ENCODE data around the gene RELN.

The RELN gene

GRCh38 chr7:103989785-103990767, 618 bp upstream of the RELN start:
- no peak for DNase-seq

DNA sequence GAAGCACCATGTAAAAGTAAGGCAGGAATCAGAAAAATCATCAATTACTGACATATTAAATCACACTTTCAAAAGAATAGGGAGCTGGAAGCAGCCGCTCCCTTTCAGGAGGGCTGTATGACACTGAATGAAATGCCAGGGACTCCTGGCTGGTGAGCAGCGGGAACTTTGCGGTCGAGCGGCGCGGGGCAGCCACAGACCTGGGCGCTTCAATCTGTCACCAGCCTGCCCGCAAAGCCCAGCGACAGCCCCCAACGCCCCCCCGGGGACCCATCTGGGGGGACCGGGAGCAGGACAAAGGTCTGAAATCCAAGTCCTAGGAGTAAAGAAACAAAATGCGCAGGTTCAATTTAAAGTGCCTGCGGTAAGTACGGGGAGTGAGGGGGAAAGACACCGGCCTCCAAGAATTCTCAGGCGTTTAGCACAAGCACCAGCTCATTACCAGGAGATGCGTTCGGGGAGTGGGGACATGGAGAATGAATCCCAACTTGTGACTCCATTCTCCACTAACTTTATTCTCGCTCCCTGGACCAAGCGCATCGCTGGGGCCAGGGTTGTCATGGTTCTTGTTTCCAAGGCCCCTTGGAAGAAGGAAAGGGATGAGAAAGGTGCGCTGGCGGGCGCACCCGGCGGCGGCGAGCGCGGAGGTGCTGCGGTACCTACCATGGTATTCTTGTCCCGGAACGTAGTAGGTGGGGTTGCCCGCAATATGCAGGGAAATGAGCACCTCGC, 824 bp downstream of the RELN start:
- DNase-seq, result no peak

DNA sequence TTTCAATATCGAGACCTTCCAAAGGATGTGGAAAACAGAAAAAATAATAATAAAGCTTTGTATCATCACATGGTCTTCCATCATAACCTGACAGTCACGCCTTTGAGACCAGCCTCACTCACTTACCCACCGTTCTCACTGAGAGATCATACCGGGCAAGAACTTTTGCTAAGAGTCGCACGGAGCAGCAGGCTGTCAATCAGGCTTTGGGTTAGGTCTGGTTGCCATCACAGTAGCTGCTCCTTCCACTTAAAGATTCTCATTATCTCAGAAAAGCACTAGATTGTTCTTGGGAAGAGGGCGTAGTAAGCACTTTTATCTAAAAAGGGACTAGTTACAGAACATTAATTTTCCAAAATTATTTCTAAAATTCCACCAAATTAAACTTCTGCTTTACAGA, 2.0 kb downstream of the RELN start:
- no peak for DNase-seq

- no peak for DNase-seq
Measured at GRCh38 chr7:103985565-103986126, 3.8 kb downstream of the RELN start.

GRCh38 chr7:103984050-103984449, 5.4 kb downstream of the RELN start:
- no peak for DNase-seq

DNA sequence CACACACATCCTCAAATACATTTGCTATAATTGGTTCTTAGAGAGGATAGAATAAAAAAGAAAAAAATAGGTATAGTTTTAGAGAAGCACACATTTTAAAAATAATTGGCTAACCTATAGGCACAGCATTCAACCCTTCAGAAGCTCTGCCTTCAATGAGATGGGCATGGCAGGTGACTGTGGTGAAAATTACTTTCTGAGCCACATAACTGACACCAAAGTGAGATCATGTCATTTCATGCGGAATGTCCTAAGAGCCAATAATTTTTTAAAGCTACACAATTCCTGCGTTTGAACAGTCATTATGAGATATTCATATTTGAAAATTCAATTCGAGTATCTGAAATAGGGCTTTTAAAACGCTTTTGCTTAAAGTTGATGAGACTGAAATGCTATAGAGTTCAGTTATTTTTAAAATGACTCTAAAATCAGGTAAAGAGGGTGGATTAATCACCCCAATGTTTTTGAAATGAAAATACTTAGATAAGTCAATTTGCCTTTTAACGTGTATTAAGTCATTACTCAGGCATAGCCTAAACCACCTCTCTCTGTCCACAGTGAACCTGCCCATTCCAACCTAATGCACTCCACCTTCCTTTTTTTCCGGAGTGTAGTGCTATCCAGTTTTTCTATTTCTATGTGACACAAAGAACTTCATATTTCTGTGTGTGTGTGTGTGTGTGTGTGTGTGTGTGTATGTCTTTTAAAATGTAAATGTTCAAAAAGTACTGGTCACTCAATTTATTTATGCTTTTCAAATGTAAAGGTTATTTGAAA, 6.1 kb downstream of the RELN start:
- DNase-seq, result no peak

- DNase-seq, result no peak
Measured at GRCh38 chr7:103981003-103981423, 8.4 kb downstream of the RELN start.

DNA sequence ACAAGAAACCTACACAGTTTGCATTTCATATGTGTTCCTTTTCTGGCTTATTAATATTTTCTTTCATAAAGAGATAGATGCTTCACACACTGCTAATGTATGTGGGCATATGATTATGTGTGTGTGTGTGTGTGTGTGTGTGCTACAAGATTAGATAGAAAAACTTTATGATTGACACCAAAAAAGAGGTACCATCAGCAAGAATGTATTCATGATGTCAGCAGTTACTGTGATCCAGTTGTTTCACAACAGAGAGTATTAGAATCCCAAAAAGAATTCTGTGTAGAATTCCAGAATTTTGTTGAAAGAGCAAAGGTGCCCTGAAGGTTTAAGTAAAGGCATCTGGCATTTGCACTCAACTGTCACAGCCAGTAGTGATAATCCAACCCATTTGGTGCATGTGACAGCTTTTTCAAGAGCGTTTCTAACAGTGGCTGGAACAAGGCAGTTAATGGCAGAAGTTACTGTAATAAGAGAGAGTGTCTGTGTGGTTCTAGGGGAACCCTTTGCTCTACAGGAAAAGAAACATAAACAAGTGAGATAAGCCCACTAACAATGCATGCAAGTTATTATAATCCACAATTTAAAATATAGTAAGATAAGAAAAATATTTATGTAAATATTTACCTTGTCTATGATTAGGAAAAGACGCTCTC, 16.6 kb downstream of the RELN start:
- no peak for DNase-seq

GRCh38 chr7:103967401-103967800, 22.1 kb downstream of the RELN start:
- DNase-seq, result no peak

DNA sequence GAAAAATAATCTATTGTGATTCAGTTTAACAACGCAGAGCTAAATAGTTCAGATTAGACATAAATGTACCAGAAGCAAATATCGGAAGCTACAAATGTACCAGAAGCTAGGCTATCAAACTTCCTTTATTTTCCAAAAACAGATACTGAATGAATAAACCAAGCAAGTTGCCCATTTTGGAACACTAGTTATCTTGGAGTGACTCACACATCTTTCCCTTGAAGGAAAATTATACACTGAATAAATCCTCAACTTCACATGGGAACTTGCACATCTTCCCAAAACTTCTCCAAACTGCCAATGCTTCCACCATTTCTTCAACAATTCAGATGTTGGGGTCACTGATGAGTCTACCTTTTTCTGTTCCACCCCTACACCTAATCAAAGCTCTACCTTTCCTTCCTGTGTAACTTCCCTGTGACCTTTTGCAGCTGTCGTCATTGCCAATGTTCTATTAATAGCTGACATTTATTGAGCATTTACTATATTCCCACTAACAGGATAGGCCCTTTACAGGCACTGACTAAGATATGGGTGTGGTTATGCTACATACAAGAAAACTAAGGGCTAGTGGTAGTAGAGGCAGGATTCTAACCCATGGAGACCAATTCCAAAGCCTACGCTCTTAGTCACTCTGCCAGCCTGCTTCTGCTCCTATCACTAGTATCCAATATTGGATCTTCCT, 22.7 kb downstream of the RELN start:
- no peak for DNase-seq

DNA sequence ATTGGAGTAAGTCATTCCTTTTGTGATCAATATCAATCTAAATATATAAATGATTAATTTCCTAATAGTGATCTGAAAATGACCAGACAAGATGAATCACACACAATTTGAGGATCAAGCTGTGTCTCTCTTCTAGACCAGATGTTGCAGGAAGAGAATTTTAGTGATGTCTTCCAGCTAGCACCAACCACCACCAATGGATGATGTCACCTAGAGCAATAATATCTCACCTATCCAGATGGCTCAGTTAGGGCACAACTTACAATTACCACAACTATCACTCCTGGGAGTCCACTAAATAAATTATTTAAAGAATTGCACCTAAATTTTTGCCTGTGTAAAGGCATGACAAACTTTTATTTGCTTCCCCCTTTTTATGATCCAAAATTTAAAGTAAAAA, 25.2 kb downstream of the RELN start:
- no peak for DNase-seq

- no peak for DNase-seq
Measured at GRCh38 chr7:103962070-103962469, 27.4 kb downstream of the RELN start.

DNA sequence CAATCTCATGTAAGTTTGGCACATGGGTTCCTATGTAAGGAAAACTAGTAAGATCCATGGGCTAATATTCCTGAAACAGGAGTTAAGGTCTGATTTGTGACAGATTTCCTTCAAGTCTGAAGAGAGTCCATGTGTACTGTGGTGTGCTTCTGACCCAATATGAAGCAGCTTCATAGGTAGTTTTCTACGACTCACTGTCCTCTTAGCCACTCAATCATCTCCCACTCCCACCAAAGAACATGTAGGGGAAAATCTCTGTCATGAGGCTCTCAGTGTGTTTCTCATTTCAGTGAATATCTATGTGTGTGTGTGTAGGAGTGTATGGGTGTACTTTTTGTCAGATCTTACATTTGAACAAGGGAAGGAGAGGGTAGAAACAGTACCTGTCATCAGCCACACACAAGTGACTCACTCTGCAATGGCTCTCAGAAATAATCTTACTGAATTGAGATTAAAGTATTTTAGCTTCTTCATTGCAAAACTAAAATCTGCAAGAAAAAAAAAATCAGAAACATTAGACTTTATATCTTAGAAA, 31.1 kb downstream of the RELN start:
- DNase-seq, result no peak

GRCh38 chr7:103955985-103956384, 33.5 kb downstream of the RELN start:
- no peak for DNase-seq

- no peak for DNase-seq
Measured at GRCh38 chr7:103952408-103952807, 37.0 kb downstream of the RELN start.

GRCh38 chr7:103951311-103951710, 38.1 kb downstream of the RELN start:
- no peak for DNase-seq

- no peak for DNase-seq
Measured at GRCh38 chr7:103949374-103949773, 40.1 kb downstream of the RELN start.

DNA sequence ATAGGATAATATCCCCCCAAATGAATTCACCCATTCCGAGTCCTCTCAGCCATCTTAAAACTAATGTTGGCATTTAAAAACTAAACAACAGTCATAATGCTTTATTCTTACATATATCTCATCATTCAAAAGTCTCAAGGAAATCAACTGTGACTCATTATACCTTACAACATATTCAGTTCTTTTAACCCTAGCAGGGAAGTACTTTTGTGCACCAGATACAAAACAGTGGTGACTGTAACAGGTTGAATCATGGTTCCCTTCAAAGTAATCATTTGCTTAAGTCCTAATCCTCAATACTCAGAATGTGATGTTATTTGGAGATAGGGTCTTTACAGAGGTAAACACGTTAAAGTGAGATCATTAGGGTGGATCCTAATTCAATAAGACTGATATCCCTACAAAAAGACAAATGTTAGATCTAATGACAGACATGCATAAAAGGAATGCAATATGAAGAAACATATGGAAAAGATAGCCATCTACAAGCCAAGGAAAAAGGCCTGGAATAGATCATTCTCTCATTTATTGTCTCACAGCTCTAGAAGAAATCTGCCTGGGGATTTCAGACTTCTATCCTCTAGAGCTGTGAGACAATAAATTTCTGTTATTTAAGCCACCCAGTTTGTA, 42.3 kb downstream of the RELN start:
- DNase-seq, result no peak

GRCh38 chr7:103944230-103944900, 45.1 kb downstream of the RELN start:
- no peak for DNase-seq

- DNase-seq, result no peak
Measured at GRCh38 chr7:103941976-103942375, 47.5 kb downstream of the RELN start.
